ENCODE results near the gene MAMDC4. TPM values are rescaled to one million over a fixed set of nuclear protein-coding genes. Genes with fewer than 3 reads are reported as not detected.
"Not testable (repeated sequence)": the region's sequence is repeated elsewhere in the genome, so short reads cannot be mapped to it uniquely, and the experiment has no call there.

The MAMDC4 gene
- polyA plus RNA-seq, 12 donors: 2.7 to 131 (median 3.9) TPM; not detected in 1

- DNase-seq: no peak
Observed at GRCh38 chr9:136837146-136837855, 14.8 kb upstream of the MAMDC4 start.

GRCh38 chr9:136837856-136838277 is 14.3 kb upstream of the MAMDC4 start:
- not testable (repeated sequence) for DNase-seq

- DNase-seq: no peak
Observed at GRCh38 chr9:136838314-136839228, 13.6 kb upstream of the MAMDC4 start.

- no peak for DNase-seq
Observed at GRCh38 chr9:136839229-136840139, 12.7 kb upstream of the MAMDC4 start.

- no peak for DNase-seq
Observed at GRCh38 chr9:136840140-136840876, 11.8 kb upstream of the MAMDC4 start.

GRCh38 chr9:136840877-136841645 is 11.1 kb upstream of the MAMDC4 start:
- DNase-seq: no peak

- DNase-seq: not testable (repeated sequence)
Observed at GRCh38 chr9:136841646-136842379, 10.3 kb upstream of the MAMDC4 start.

GRCh38 chr9:136842380-136842948 is 9.7 kb upstream of the MAMDC4 start, which contains the start of gene AJM1:
Gene AJM1 (plus strand): TSS chr9:136842478. CDS start chr9:136844415, 1,937 bp downstream.
- DNase-seq: peak; percentile 78

- not testable (repeated sequence) for DNase-seq
Observed at GRCh38 chr9:136843159-136843800, 8.9 kb upstream of the MAMDC4 start.

GRCh38 chr9:136843801-136844740 is 8.1 kb upstream of the MAMDC4 start:
- not testable (repeated sequence) for DNase-seq

GRCh38 chr9:136844761-136845464 is 7.2 kb upstream of the MAMDC4 start:
- no peak for DNase-seq

- DNase-seq: no peak
Observed at GRCh38 chr9:136845465-136846260, 6.5 kb upstream of the MAMDC4 start.

- DNase-seq: no peak
Observed at GRCh38 chr9:136846376-136847087, 5.6 kb upstream of the MAMDC4 start.

- peak; percentile 76 for DNase-seq
Observed at GRCh38 chr9:136847088-136847825, 4.9 kb upstream of the MAMDC4 start.

All from muscle of arm (tissue), 12 donors.